ENCODE measurements around the gene CIRBP.

The CIRBP gene

GRCh38 chr19:1276628-1277022 lies 7.5 kb downstream of the CIRBP start:
- DNase-seq (ENCODE audit: insufficient read length, low spot score): no peak

GRCh38 chr19:1277061-1277460 lies 7.9 kb downstream of the CIRBP start:
- FAIRE-seq (no peak), DNase-seq (ENCODE audit: insufficient read length, low spot score) (no peak)

More at GRCh38 chr19:1276628-1277022, 7.5 kb downstream of the CIRBP start:
- FAIRE-seq: no peak

GRCh38 chr19:1278074-1278473 lies 8.9 kb downstream of the CIRBP start:
- no peak for DNase-seq (ENCODE audit: insufficient read length, low spot score)
- no peak for FAIRE-seq

GRCh38 chr19:1278713-1279660 lies 9.9 kb downstream of the CIRBP start:
- no peak for FAIRE-seq
- no peak for DNase-seq (ENCODE audit: insufficient read length, low spot score)

- peak; percentile 85 for FAIRE-seq
- DNase-seq (ENCODE audit: insufficient read length, low spot score): peak; percentile 81
These were observed 10.7 kb downstream of the CIRBP start for GRCh38 chr19:1279782-1280341.

- no peak for DNase-seq (ENCODE audit: insufficient read length, low spot score)
These were observed 11.8 kb downstream of the CIRBP start for GRCh38 chr19:1280636-1281568.

GRCh38 chr19:1281569-1282287 lies 12.6 kb downstream of the CIRBP start:
- FAIRE-seq (no peak), DNase-seq (ENCODE audit: insufficient read length, low spot score) (no peak)

More at GRCh38 chr19:1280636-1281568, 11.8 kb downstream of the CIRBP start:
- no peak for FAIRE-seq

- DNase-seq (ENCODE audit: insufficient read length, low spot score) (no peak), FAIRE-seq (peak; percentile 79)
These were observed 13.6 kb downstream of the CIRBP start for GRCh38 chr19:1282588-1283206.

GRCh38 chr19:1283207-1283916 lies 14.2 kb downstream of the CIRBP start:
- DNase-seq (ENCODE audit: insufficient read length, low spot score) (no peak), FAIRE-seq (no peak)

GRCh38 chr19:1283917-1284292 lies 14.8 kb downstream of the CIRBP start:
- FAIRE-seq: no peak
- no peak for DNase-seq (ENCODE audit: insufficient read length, low spot score)

- DNase-seq (ENCODE audit: insufficient read length, low spot score): no peak
These were observed 15.3 kb downstream of the CIRBP start for GRCh38 chr19:1284293-1284978.

GRCh38 chr19:1284979-1285736 lies 16.0 kb downstream of the CIRBP start:
- FAIRE-seq (no peak), DNase-seq (ENCODE audit: insufficient read length, low spot score) (no peak)

More at GRCh38 chr19:1284293-1284978, 15.3 kb downstream of the CIRBP start:
- FAIRE-seq: no peak

GRCh38 chr19:1285737-1286360 lies 16.7 kb downstream of the CIRBP start, which contains the start of gene EFNA2:
Gene EFNA2, plus strand, starts transcription at chr19:1285873. Its CDS starts 296 bp downstream, at chr19:1286169.
- no peak for DNase-seq (ENCODE audit: insufficient read length, low spot score)
- no peak for FAIRE-seq

- FAIRE-seq: no peak
- DNase-seq (ENCODE audit: insufficient read length, low spot score): no peak
These were observed 17.6 kb downstream of the CIRBP start for GRCh38 chr19:1286487-1287353.

GRCh38 chr19:1287354-1288225 lies 18.5 kb downstream of the CIRBP start:
- FAIRE-seq (no peak), DNase-seq (ENCODE audit: insufficient read length, low spot score) (no peak)

All from HTR-8/SVneo (cell line).